Esophagus mucosa (tissue), 1 donor: ENCODE results near the gene PCSK5. TPM values are rescaled to one million over a fixed set of nuclear protein-coding genes. Genes with fewer than 3 reads are reported as not detected.

Experiments
- ATAC-seq: fragments of 200-7000 bp; cut with Tn5 transposase; one replicate; pipeline ENCODE4 v1.9.1; 2020
- total RNA-seq: library from RNA; stranded (reverse); gene quantifications from one replicate; pipeline ENCODE4 v1.2.4, GENCODE V29; 2023
- donor health status: DM: yes; HTN: yes; CAD: no.

Gene PCSK5
- total RNA-seq, 1 donor from 2014 or later = 13.6 TPM

GRCh38 chr9:76153902-76154629 is 263.6 kb downstream of the PCSK5 start:
- ATAC-seq = no peak

- ATAC-seq = no peak
Observed at GRCh38 chr9:76155361-76155760, 264.9 kb downstream of the PCSK5 start.

- ATAC-seq = no peak
Observed at GRCh38 chr9:76158713-76159112, 268.2 kb downstream of the PCSK5 start.

DNA sequence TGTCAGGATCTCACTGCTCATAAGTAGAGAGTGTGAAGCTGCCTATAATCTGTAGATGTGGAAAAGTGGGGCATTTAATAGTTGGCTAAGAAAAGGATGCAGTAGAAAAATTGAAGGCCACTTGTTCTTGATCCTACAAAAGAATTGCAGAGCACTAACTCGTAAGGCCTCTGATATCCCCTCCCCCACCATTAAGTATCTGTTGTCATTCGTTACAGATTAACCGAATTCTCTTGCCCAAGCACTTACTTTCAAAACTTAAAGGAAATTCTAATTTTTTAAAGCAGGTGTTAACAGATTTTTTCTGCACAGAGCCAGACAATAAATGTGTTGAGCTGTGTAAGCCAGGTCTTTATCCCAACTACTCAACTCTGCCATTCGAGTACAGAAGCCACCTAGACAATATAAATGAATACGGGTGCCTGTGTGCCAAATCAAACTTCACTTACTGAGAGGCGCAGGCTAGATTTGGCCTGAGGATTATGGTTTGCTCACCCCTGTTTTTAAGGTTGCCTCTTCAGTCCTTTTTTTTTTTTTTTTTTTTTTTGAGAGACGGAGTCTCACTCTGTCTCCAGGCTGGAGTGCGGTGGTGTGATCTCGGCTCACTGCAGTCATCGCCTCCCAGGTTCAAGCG is 268.9 kb downstream of the PCSK5 start:
- no peak for ATAC-seq

DNA sequence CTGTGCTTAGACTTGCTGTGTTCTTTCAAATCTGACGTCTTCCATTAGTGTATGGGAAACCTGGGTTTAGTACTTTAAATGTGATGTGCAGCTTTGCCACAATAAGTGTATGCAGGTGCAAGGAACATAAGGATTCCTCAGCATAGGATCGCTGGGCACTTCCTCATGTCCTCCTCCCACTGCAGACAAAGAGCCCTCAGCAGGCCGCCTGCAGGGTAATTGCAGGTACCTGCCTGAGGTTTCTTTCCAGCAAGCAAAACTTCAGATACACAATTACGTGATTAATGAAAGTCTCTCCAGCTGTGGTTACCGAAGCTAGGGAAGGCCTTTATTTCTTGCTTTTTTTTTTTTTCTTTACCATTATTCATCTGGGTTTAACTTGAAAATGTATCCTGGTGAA is 270.6 kb downstream of the PCSK5 start:
- ATAC-seq = no peak

DNA sequence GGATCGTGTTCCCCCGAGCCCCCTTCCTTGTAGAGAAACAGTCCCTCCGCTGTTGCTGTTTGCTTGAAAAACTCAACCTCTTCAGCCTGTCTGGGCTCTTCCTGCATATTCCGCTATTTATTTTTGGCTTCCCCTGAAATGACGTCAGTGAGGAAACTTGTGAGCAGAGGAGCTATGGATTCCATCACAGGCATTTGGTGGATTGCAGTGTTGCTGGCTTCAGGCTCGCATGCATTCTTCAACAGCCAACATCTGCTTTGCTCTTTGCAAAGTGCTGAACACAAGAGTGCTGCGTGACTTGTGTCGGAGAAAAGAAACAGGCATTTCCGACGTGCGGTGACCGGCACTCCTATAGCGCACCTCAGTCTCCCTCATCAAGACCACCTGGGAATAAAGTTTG is 271.1 kb downstream of the PCSK5 start:
- ATAC-seq = no peak

GRCh38 chr9:76162086-76162730 is 271.7 kb downstream of the PCSK5 start:
- no peak for ATAC-seq

- ATAC-seq = no peak
Observed at GRCh38 chr9:76162751-76163500, 272.5 kb downstream of the PCSK5 start.

DNA sequence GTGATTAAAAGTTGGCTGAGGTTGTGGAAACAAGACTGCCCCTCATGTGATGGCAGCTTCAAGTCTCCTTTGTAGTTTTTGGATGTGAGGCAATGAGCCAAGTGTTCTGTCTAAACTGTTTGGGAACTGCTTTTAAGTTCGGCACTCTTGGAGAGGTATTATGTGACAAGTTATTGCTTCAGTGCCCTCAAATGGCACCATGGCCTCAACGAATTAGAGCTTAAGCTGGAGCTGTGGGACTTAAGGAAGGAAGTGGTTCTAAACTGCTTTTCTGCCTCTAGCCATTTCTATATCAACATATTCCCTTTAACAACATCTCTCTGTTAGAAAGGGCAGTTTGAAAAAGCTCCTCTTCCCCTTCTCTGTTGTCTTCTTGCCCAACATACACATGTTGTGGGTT is 276.1 kb downstream of the PCSK5 start:
- ATAC-seq = no peak

- no peak for ATAC-seq
Observed at GRCh38 chr9:76176171-76176570, 285.7 kb downstream of the PCSK5 start.

- no peak for ATAC-seq
Observed at GRCh38 chr9:76177931-76178330, 287.5 kb downstream of the PCSK5 start.

- ATAC-seq = no peak
Observed at GRCh38 chr9:76180541-76180940, 290.1 kb downstream of the PCSK5 start.

- peak; percentile 93 for ATAC-seq
Observed at GRCh38 chr9:76181020-76181641, 290.7 kb downstream of the PCSK5 start.

GRCh38 chr9:76181781-76182180 is 291.3 kb downstream of the PCSK5 start:
- no peak for ATAC-seq

- no peak for ATAC-seq
Observed at GRCh38 chr9:76185432-76185831, 295.0 kb downstream of the PCSK5 start.

DNA sequence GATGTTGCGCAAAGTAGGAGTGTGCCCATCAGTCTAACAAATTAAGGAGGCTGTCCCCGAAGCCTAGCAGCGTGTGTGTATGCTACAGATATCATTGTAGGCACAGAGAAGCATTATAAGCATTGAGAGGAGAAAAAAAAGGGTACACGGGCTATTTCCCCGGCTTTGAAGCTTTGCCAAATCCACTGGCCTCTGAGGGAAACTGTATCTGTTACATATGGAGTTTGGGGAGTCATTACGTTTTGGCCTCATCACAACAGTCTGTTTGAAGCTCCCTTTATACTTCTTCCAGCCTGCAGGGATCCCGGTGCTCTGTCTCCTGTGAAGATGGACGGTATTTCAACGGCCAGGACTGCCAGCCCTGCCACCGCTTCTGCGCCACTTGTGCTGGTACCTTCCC is 297.8 kb downstream of the PCSK5 start:
- no peak for ATAC-seq

DNA sequence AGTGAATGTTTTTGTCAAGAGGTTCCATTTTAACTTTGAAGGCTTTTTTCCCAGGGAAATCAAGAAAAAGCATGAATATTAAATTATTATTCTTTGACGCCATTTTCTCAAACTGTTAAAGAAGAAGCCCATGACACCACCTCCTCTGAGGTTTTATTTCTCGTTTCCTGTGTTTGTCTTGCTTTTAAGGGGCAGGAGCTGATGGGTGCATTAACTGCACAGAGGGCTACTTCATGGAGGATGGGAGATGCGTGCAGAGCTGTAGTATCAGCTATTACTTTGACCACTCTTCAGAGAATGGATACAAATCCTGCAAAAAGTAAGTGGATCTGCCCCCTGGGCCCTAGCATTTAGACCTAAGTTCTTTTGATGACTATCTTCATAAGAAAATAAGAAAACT is 298.4 kb downstream of the PCSK5 start:
- no peak for ATAC-seq

DNA sequence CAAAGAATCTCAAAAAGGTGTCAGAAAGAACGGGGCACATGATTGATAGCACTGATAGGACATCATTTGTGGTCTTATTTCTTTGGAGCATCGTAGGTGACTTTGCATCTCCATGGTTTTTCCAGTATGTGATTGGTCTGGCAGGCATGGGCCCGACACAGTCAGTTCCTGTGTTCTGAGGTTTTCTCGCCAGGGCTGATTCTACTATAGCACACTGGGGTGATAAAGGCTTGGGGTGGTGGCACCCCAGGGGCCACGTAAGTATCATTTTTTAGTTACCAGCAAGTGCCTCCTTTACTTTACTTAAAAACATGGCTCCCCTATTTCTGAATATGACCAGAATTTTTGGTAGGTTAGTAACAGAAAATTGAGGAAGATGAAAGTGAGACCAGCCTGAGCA is 301.0 kb downstream of the PCSK5 start:
- ATAC-seq = no peak

DNA sequence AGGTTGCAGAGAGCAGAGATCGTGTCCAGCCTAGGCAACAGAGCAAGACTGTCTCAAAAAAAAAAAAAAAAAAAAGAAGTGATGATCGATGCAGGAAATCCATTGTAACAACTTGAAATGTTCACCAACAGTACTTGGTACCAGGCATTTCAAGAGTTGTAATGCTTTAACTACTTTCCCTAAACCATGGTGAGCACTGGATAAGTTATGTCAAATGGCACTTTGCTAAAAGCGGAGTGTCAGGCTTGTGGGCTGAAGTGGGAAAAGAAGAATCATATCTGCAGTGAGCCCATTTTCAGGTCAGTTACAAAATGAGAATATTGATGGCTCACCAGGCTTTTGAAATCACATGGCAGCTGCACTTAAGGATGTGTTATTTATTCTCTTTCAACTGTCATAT is 301.5 kb downstream of the PCSK5 start:
- ATAC-seq = no peak

GRCh38 chr9:76194896-76195295 is 304.4 kb downstream of the PCSK5 start:
- ATAC-seq = no peak

DNA sequence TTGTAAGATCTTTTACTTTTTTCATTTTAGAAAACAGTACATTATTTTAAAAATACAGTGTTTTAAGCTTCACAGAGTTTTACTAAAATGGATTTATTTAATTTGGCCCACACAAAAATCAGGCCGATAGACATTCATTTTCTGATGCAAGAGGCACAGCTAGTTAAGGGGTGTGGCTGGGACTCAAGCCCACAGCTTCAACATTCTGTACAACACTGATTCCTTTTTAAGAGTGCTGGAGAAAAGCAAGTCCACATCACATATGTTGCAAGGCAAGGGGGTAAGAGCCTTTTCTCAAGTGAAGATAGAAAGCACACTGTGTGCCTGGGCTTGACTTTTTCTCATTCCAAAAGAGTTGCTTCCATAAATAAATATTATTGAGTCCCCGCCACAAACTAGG is 307.9 kb downstream of the PCSK5 start:
- no peak for ATAC-seq

- ATAC-seq = no peak
Observed at GRCh38 chr9:76200315-76200714, 309.8 kb downstream of the PCSK5 start.

- ATAC-seq = no peak
Observed at GRCh38 chr9:76200745-76201144, 310.3 kb downstream of the PCSK5 start.
